Measurements from ENCODE around the gene ZCCHC18.

GRCh38 chrX:104122829-104123228 lies 10.5 kb downstream of the ZCCHC18 start:
- TF ChIP-seq CTCF (IDR thresholded peaks at IDR 0.05; ENCODE audit: low read length) (no peak), EZH2 (IDR thresholded peaks at IDR 0.05; ENCODE audit: borderline replicate concordance, low read length) (no peak)

Measured in OCI-LY1 (cell line).